HG02938 (cell line): ENCODE data around the gene PIK3C3.

Experiments used
- ATAC-seq: cut with Tn5 transposase; IDR thresholded peaks from one replicate; pipeline ENCODE4 v1.9.1; 2021; ENCODE audit warnings: mild to moderate bottlenecking, moderate library complexity; ENCODE audit not compliant: unreplicated experiment

The PIK3C3 gene

GRCh38 chr18:41954827-41955613, at the start of gene PIK3C3:
TSS of gene PIK3C3 (plus strand) at chr18:41955234. CDS start at chr18:41955292, 58 bp downstream.
- peak; percentile 96 for ATAC-seq

- no peak for ATAC-seq
Measured at GRCh38 chr18:41905786-41906527, 49.1 kb upstream of the PIK3C3 start.

- peak; percentile 98 for ATAC-seq
Measured at GRCh38 chr18:41906528-41907146, 48.4 kb upstream of the PIK3C3 start.

- ATAC-seq: no peak
Measured at GRCh38 chr18:41917181-41917580, 37.9 kb upstream of the PIK3C3 start.

GRCh38 chr18:41921770-41922169, 33.3 kb upstream of the PIK3C3 start:
- ATAC-seq: no peak

- no peak for ATAC-seq
Measured at GRCh38 chr18:41922176-41922575, 32.9 kb upstream of the PIK3C3 start.

- no peak for ATAC-seq
Measured at GRCh38 chr18:41922841-41923240, 32.2 kb upstream of the PIK3C3 start.

- no peak for ATAC-seq
Measured at GRCh38 chr18:41923446-41923845, 31.6 kb upstream of the PIK3C3 start.

- no peak for ATAC-seq
Measured at GRCh38 chr18:41928581-41928980, 26.5 kb upstream of the PIK3C3 start.

GRCh38 chr18:41932899-41933298, 22.1 kb upstream of the PIK3C3 start:
- no peak for ATAC-seq

GRCh38 chr18:41933778-41934177, 21.3 kb upstream of the PIK3C3 start:
- ATAC-seq: no peak

GRCh38 chr18:41936471-41937134, 18.4 kb upstream of the PIK3C3 start:
- ATAC-seq: peak; percentile 63

GRCh38 chr18:41938445-41938844, 16.6 kb upstream of the PIK3C3 start:
- no peak for ATAC-seq

- no peak for ATAC-seq
Measured at GRCh38 chr18:41939326-41939725, 15.7 kb upstream of the PIK3C3 start.

GRCh38 chr18:41940506-41941215, 14.4 kb upstream of the PIK3C3 start:
- ATAC-seq: no peak

GRCh38 chr18:41942254-41942653, 12.8 kb upstream of the PIK3C3 start:
- no peak for ATAC-seq

- ATAC-seq: no peak
Measured at GRCh38 chr18:41948544-41949110, 6.4 kb upstream of the PIK3C3 start.

GRCh38 chr18:41949206-41949920, 5.7 kb upstream of the PIK3C3 start:
- ATAC-seq: no peak

- no peak for ATAC-seq
Measured at GRCh38 chr18:41955688-41956087, 654 bp downstream of the PIK3C3 start.

- no peak for ATAC-seq
Measured at GRCh38 chr18:41959045-41959444, 4.0 kb downstream of the PIK3C3 start.
